ENCODE data around the gene MAML3.

- TF ChIP-seq SIN3A (IDR thresholded peaks at IDR 0.05; ENCODE audit: borderline replicate concordance, insufficient read depth, low read length) (no peak), POLR2AphosphoS5 (IDR thresholded peaks at IDR 0.05; ENCODE audit: low read depth, low read length) (no peak)
Observed at GRCh38 chr4:139682741-139683151, 471.2 kb downstream of the MAML3 start.
